Endothelial cell of umbilical vein (primary cell): ENCODE data around the gene KLK1. TPM values are rescaled to one million over a fixed set of nuclear protein-coding genes. Genes with fewer than 3 reads are reported as not detected.
"Not testable (repeated sequence)": the region's sequence is repeated elsewhere in the genome, so short reads cannot be mapped to it uniquely, and the experiment has no call there.

Experiments
- BruUV-seq: library from RNA; stranded (reverse); fragments of 400-500 nt; replicated peaks from 2 replicates; lab custom pipeline; 2021; lab: Mats Ljungman, UMichigan
- CTCF ChIA-PET: fragments of 300-600, 350-600 bp; sonication (Branson Sonifier 250); formaldehyde crosslinking; loops from one replicate; lab custom pipeline; 2021; ENCODE audit warnings: antibody characterized with exemption, inconsistent platforms; lab: Charles Lee
- POLR2A ChIA-PET: fragments of 300-600, 350-600 bp; sonication (Branson Sonifier 250); formaldehyde crosslinking; loops from one replicate; lab custom pipeline; 2021; ENCODE audit warnings: antibody characterized with exemption, inconsistent platforms; lab: Charles Lee
- DNase-seq: peaks from one replicate; pipeline ENCODE4 v3.0.0-alpha.2; 2011; ENCODE audit warnings: low read depth, low spot score
- FAIRE-seq: peaks from 2 replicates; lab custom pipeline; 2011; peaks lifted over from hg19 to GRCh38; lab: Jason Lieb, UNC
- H2AFZ ChIP-seq: 2 replicates; pipeline ENCODE4 v1.6.0; 2012; ENCODE audit warnings: low read depth, low read length, control low read depth, inconsistent platforms
- H3K27ac ChIP-seq: 2 replicates; pipeline ENCODE4 v1.5.1; 2011; ENCODE audit warnings: low read depth, mild to moderate bottlenecking, control low read depth, low read length, moderate library complexity; ENCODE audit not compliant: insufficient read depth
- H3K27me3 ChIP-seq, 2 experiments: 2 replicates each; pipeline versions ENCODE4 v1.6.0 to v1.6.1; 2011; ENCODE audit warnings: low read length in 2 of 2, mixed read lengths in 1 of 2; ENCODE audit not compliant: control insufficient read depth in 2 of 2, insufficient read depth in 2 of 2
- H3K36me3 ChIP-seq, 2 experiments: 2 replicates in 1 of 2; 3 replicates in 1 of 2; pipeline ENCODE4 v1.5.1; 2011; ENCODE audit warnings: low read length in 2 of 2, mild to moderate bottlenecking in 1 of 2, moderate library complexity in 1 of 2; ENCODE audit not compliant: control insufficient read depth in 2 of 2, insufficient read depth in 2 of 2; ENCODE audit errors: extremely low read depth in 1 of 2
- H3K4me1 ChIP-seq: 3 replicates; pipeline ENCODE4 v1.5.1; 2011; ENCODE audit warnings: mild to moderate bottlenecking, low read length; ENCODE audit not compliant: control insufficient read depth, insufficient read depth; ENCODE audit errors: extremely low read depth
- H3K4me2 ChIP-seq: 2 replicates; pipeline ENCODE4 v1.6.1; 2011; ENCODE audit warnings: low read length, control low read depth, mixed read lengths; ENCODE audit not compliant: insufficient read depth
- H3K4me3 ChIP-seq, 3 experiments: fragments of 200-600 bp in 1 of 3; sonication (generic), shearing (Covaris generic) in 1 of 3; replicated peaks in 1 of 3; 2 replicates each; pipeline ENCODE4 v1.5.1; 2011 to 2016; ENCODE audit warnings: control low read depth in 3 of 3, low read length in 3 of 3, mild to moderate bottlenecking in 2 of 3, inconsistent platforms in 1 of 3, low read depth in 1 of 3, moderate library complexity in 1 of 3; ENCODE audit not compliant: insufficient read depth in 1 of 3
- H3K79me2 ChIP-seq: 2 replicates; pipeline ENCODE4 v1.6.0; 2012; ENCODE audit warnings: low read length, inconsistent platforms; ENCODE audit not compliant: control insufficient read depth, insufficient read depth
- H3K9ac ChIP-seq: replicated peaks from 2 replicates; pipeline ENCODE3; 2011; ENCODE audit warnings: low read length, control low read depth; ENCODE audit not compliant: insufficient read depth; ENCODE audit errors: extremely low read depth
- H3K9me1 ChIP-seq: replicated peaks from 3 replicates; pipeline ENCODE4 v1.6.0; 2011; ENCODE audit warnings: mild to moderate bottlenecking, low read length; ENCODE audit not compliant: control insufficient read depth, insufficient read depth; ENCODE audit errors: extremely low read depth
- H3K9me3 ChIP-seq: replicated peaks from 2 replicates; pipeline ENCODE4 v1.5.1; 2012; ENCODE audit warnings: low read length, inconsistent platforms; ENCODE audit not compliant: control insufficient read depth, insufficient read depth
- H4K20me1 ChIP-seq: replicated peaks from 2 replicates; pipeline ENCODE3; 2011; ENCODE audit warnings: mild to moderate bottlenecking, low read length; ENCODE audit not compliant: control insufficient read depth, insufficient read depth; ENCODE audit errors: extremely low read depth
- CTCF ChIP-seq, 2 donors: IDR thresholded peaks; 1 replicate in 1 of 2; 2 replicates in 1 of 2; pipeline ENCODE4 v1.5.1; 2011; ENCODE audit warnings: low read length in 2 of 2, mild to moderate bottlenecking in 2 of 2, moderate library complexity in 2 of 2, control low read depth in 1 of 2, inconsistent platforms in 1 of 2, low read depth in 1 of 2; ENCODE audit not compliant: insufficient read depth in 1 of 2; ENCODE audit errors: extremely low read depth in 1 of 2
- EZH2 ChIP-seq: IDR thresholded peaks from 2 replicates; pipeline ENCODE4 v1.6.1; 2012; ENCODE audit warnings: borderline replicate concordance, low read depth, mild to moderate bottlenecking, moderate library complexity, low read length, inconsistent platforms; ENCODE audit not compliant: severe bottlenecking
- FOS ChIP-seq: IDR thresholded peaks from 2 replicates; pipeline ENCODE4 v1.6.1; 2011; ENCODE audit warnings: mild to moderate bottlenecking, low read length, moderate library complexity, borderline replicate concordance; ENCODE audit not compliant: insufficient read depth
- GATA2 ChIP-seq: IDR thresholded peaks from 2 replicates; pipeline ENCODE4 v1.7.0; 2011; ENCODE audit warnings: low read depth, mild to moderate bottlenecking, moderate library complexity, mixed read lengths, low read length; ENCODE audit not compliant: insufficient read length, insufficient read depth
- JUN ChIP-seq: IDR thresholded peaks from 2 replicates; pipeline ENCODE4 v1.6.1; 2011; ENCODE audit warnings: borderline replicate concordance, low read depth; ENCODE audit not compliant: insufficient read length, insufficient read depth
- MAX ChIP-seq: IDR thresholded peaks from 2 replicates; pipeline ENCODE4 v1.6.1; 2011; ENCODE audit not compliant: insufficient read depth, insufficient read length
- MYC ChIP-seq: IDR thresholded peaks from one replicate; pipeline ENCODE4 v1.6.1; 2011; ENCODE audit warnings: mild to moderate bottlenecking, low read depth, low read length
- POLR2A ChIP-seq: IDR thresholded peaks from 2 replicates; pipeline ENCODE4 v1.6.1; 2012; ENCODE audit warnings: low read depth, mild to moderate bottlenecking, control low read depth, low read length
- POLR2AphosphoS5 ChIP-seq: IDR thresholded peaks from 2 replicates; pipeline ENCODE4 v1.6.1; 2012; ENCODE audit warnings: low read depth, mild to moderate bottlenecking, control low read depth, low read length, moderate library complexity; ENCODE audit not compliant: insufficient read depth
- dilution Hi-C: fragments of 300-500 bp; cut with MboI; formaldehyde crosslinking; loops from one replicate; pipeline ENCODE4 v1.15.0; 2019; ENCODE audit warnings: low sequenced_read_pairs; ENCODE audit not compliant: extremely low pct_ligation_motif_present
- intact Hi-C: fragments of 100-400 bp; cut with micrococcal nuclease; formaldehyde crosslinking; loops from one replicate; pipeline ENCODE4 v1.10.0; 2022
- polyA plus RNA-seq, 4 experiments: library from polyadenylated mRNA; depleted of rRNA in 3 of 4; stranded (reverse) in 3 of 4; unstranded in 1 of 4; fragments of >200 nt; gene quantifications; 2 replicates each; pipeline versions ENCODE4 v1.2.1 to v1.2.3, GENCODE V29; 2011 to 2012; ENCODE audit warnings: missing spikeins in 1 of 4
- total RNA-seq: library from RNA; stranded (reverse); gene quantifications from 2 replicates; pipeline ENCODE4 v1.2.3, GENCODE V29; 2021

The KLK1 gene
- total and polyA plus RNA-seq, 2 donors (not counting 3 experiments of a cell fraction or from before 2014, with no cell fraction given) = 0.08 TPM; not detected in 1

- Histone ChIP-seq H2AFZ (no peak overlapping the region), H3K4me2 (no peak overlapping the region), H3K9me3 (no peaks in the 10 kb centered on the region), H3K79me2 (no peaks in the 10 kb centered on the region), H3K9ac (no peak overlapping the region), H3K36me3 (no peaks in the 10 kb centered on the region), H3K4me3 (no peak overlapping the region), H3K27ac (no peak overlapping the region), H3K27me3 (peaks cover 26 to 29% of the 10 kb centered on the region in 2 experiments), H3K4me1 (no peaks in the 10 kb centered on the region), H3K9me1 (no peaks in the 10 kb centered on the region), H4K20me1 (no peaks in the 10 kb centered on the region)
- BruUV-seq = no TSS peak
- TF ChIP-seq POLR2AphosphoS5 = no peak
- TF ChIP-seq FOS = no peak
- no peak for TF ChIP-seq POLR2A
- no peak for TF ChIP-seq GATA2
- TF ChIP-seq EZH2 = no peak
- TF ChIP-seq CTCF (IDR thresholded peaks at IDR 0.05; ENCODE audit: extremely low read depth in 1 of 2, insufficient read depth in 1 of 2, low read depth in 1 of 2, low read length in 2 of 2) = no peak
- TF ChIP-seq JUN = no peak
- no peak for TF ChIP-seq MAX
- TF ChIP-seq MYC = no peak
- CTCF ChIA-PET = interaction anchor here (1.0 kb wide), 1 partner anchor 220 kb away, joined by 3 read pairs; no protein-coding TSS in a partner anchor
- dilution Hi-C loops = no loop called here
- no peak for DNase-seq
- intact Hi-C loops = no loop called here
- no peak for FAIRE-seq
- POLR2A ChIA-PET = no interaction called here
These were observed 47.5 kb downstream of the KLK1 start for GRCh38 chr19:50776131-50776530.

GRCh38 chr19:50773454-50773853, 50.1 kb downstream of the KLK1 start:
- H2AFZ ChIP-seq, H3K9me1 ChIP-seq, dilution Hi-C loops, H3K36me3 ChIP-seq, FAIRE-seq, H3K9me3 ChIP-seq, intact Hi-C loops, BruUV-seq, H3K9ac ChIP-seq, POLR2A ChIA-PET, DNase-seq, H3K4me3 ChIP-seq, H3K27ac ChIP-seq, H3K4me1 ChIP-seq, CTCF ChIA-PET, H3K4me2 ChIP-seq, H3K79me2 ChIP-seq, H4K20me1 ChIP-seq: not testable (repeated sequence)
- H3K27me3 ChIP-seq = peaks cover 12 to 13% of the 10 kb centered on the region in 2 experiments

GRCh38 chr19:50772912-50773311, 50.7 kb downstream of the KLK1 start:
- H3K36me3 ChIP-seq, H3K4me1 ChIP-seq, FAIRE-seq, H3K9me3 ChIP-seq, H2AFZ ChIP-seq, H3K4me3 ChIP-seq, H3K4me2 ChIP-seq, POLR2A ChIA-PET, H3K9me1 ChIP-seq, H3K9ac ChIP-seq, BruUV-seq, H4K20me1 ChIP-seq, H3K27me3 ChIP-seq, CTCF ChIA-PET, H3K79me2 ChIP-seq, intact Hi-C loops, dilution Hi-C loops, DNase-seq, H3K27ac ChIP-seq: not testable (repeated sequence)
